Subcutaneous abdominal adipose tissue (tissue), 5 donors: ENCODE results near the gene P2RX2.
"Not testable (repeated sequence)": the region's sequence is repeated elsewhere in the genome, so short reads cannot be mapped to it uniquely, and the experiment has no call there.

Experiments
- H3K27ac ChIP-seq: one replicate; pipeline ENCODE4 v1.7.0; 2013; ENCODE audit warnings: low read depth, mild to moderate bottlenecking, inconsistent platforms, low read length, moderate library complexity
- H3K27me3 ChIP-seq, 5 donors: one replicate each; pipeline ENCODE4 v1.7.0; 2013; ENCODE audit warnings: low read length in 5 of 5, inconsistent platforms in 1 of 5; ENCODE audit not compliant: control insufficient read depth in 5 of 5, insufficient read depth in 4 of 5
- H3K36me3 ChIP-seq, 5 donors: one replicate each; pipeline ENCODE4 v1.7.0; 2013; ENCODE audit warnings: low read length in 5 of 5; ENCODE audit not compliant: control insufficient read depth in 5 of 5, insufficient read depth in 5 of 5
- H3K4me1 ChIP-seq, 5 donors: one replicate each; pipeline ENCODE4 v1.7.0; 2013; ENCODE audit warnings: low read length in 5 of 5, mild to moderate bottlenecking in 3 of 5, moderate library complexity in 1 of 5; ENCODE audit not compliant: control insufficient read depth in 5 of 5, insufficient read depth in 5 of 5
- H3K4me3 ChIP-seq, 5 donors: one replicate each; pipeline ENCODE4 v1.7.0; 2013; ENCODE audit warnings: low read length in 5 of 5, low read depth in 1 of 5
- H3K9ac ChIP-seq, 5 donors: one replicate each; pipeline ENCODE4 v1.7.0; 2013; ENCODE audit warnings: low read length in 5 of 5, mild to moderate bottlenecking in 4 of 5, moderate library complexity in 3 of 5
- H3K9me3 ChIP-seq, 5 donors: one replicate each; pipeline ENCODE4 v1.7.0; 2013; ENCODE audit warnings: low read length in 5 of 5; ENCODE audit not compliant: control insufficient read depth in 5 of 5
- donor health status: healthy.
- donor health status: healthy.
- donor health status: healthy.
- donor health status: healthy.
- donor health status: healthy.

P2RX2 gene

GRCh38 chr12:132591107-132591935, 27.3 kb upstream of the P2RX2 start:
- Histone ChIP-seq H3K4me1 (peaks cover 0 to 10% (median 10%) of the 10 kb centered on the region in 5 donors), H3K9me3 (peaks cover 0 to 9% (median 5%) of the 10 kb centered on the region in 5 donors)

GRCh38 chr12:132592282-132592970, 26.1 kb upstream of the P2RX2 start:
- Histone ChIP-seq H3K27me3 (peaks cover 0 to 7% (median 3%) of the 10 kb centered on the region in 5 donors), H3K9ac (no peak overlapping the region), H3K27ac (no peak overlapping the region), H3K4me3 (no peak overlapping the region), H3K9me3 (peaks cover 0 to 9% (median 5%) of the 10 kb centered on the region in 5 donors), H3K4me1 (peaks cover 0 to 12% (median 11%) of the 10 kb centered on the region in 5 donors), H3K36me3 (no peaks in the 10 kb centered on the region)

More at GRCh38 chr12:132591107-132591935, 27.3 kb upstream of the P2RX2 start:
- Histone ChIP-seq H3K4me3 (no peak overlapping the region), H3K36me3 (no peaks in the 10 kb centered on the region), H3K9ac (no peak overlapping the region), H3K27ac (no peak overlapping the region), H3K27me3 (peaks cover 0 to 6% (median 3%) of the 10 kb centered on the region in 5 donors)

GRCh38 chr12:132593071-132593470, 25.5 kb upstream of the P2RX2 start:
- no peak overlapping the region for H3K27ac ChIP-seq
- peaks cover 0 to 7% (median 3%) of the 10 kb centered on the region in 5 donors for H3K27me3 ChIP-seq
- H3K4me1 ChIP-seq, result peaks cover 0 to 16% (median 14%) of the 10 kb centered on the region in 5 donors
- no peak overlapping the region for H3K4me3 ChIP-seq
- H3K36me3 ChIP-seq, result no peaks in the 10 kb centered on the region
- H3K9me3 ChIP-seq, result peaks cover 0 to 9% (median 5%) of the 10 kb centered on the region in 5 donors
- no peak overlapping the region for H3K9ac ChIP-seq

- H3K9me3 ChIP-seq, result peaks cover 0 to 7% (median 5%) of the 10 kb centered on the region in 5 donors
- peak overlapping the region in 4 of 5 donors; percentile 11 to 49 (median 24) for H3K4me3 ChIP-seq
- H3K27ac ChIP-seq, result no peak overlapping the region
- peaks cover 0 to 17% (median 14%) of the 10 kb centered on the region in 5 donors for H3K4me1 ChIP-seq
- H3K36me3 ChIP-seq, result no peaks in the 10 kb centered on the region
- no peak overlapping the region for H3K9ac ChIP-seq
- peaks cover 0 to 7% (median 3%) of the 10 kb centered on the region in 5 donors for H3K27me3 ChIP-seq
Measured at GRCh38 chr12:132593521-132593920, 25.1 kb upstream of the P2RX2 start.

- Histone ChIP-seq H3K27me3 (peaks cover 0 to 7% (median 3%) of the 10 kb centered on the region in 5 donors), H3K4me3 (peak overlapping the region in 4 of 5 donors; percentile 11 to 49 (median 24)), H3K9ac (no peak overlapping the region), H3K27ac (no peak overlapping the region), H3K4me1 (peaks cover 0 to 21% (median 18%) of the 10 kb centered on the region in 5 donors), H3K9me3 (peaks cover 0 to 3% (median 2%) of the 10 kb centered on the region in 5 donors), H3K36me3 (no peaks in the 10 kb centered on the region)
Measured at GRCh38 chr12:132593938-132594358, 24.6 kb upstream of the P2RX2 start.

- Histone ChIP-seq H3K36me3 (no peaks in the 10 kb centered on the region), H3K4me1 (peaks cover 0 to 24% (median 21%) of the 10 kb centered on the region in 5 donors), H3K4me3 (no peak overlapping the region), H3K9me3 (no peaks in the 10 kb centered on the region), H3K27ac (no peak overlapping the region), H3K27me3 (peaks cover 0 to 7% (median 3%) of the 10 kb centered on the region in 5 donors), H3K9ac (no peak overlapping the region)
Measured at GRCh38 chr12:132595183-132595582, 23.4 kb upstream of the P2RX2 start.

GRCh38 chr12:132596016-132596415, 22.6 kb upstream of the P2RX2 start:
- H3K36me3 ChIP-seq, result no peaks in the 10 kb centered on the region
- peaks cover 3 to 10% (median 8%) of the 10 kb centered on the region in 5 donors for H3K27me3 ChIP-seq
- H3K9me3 ChIP-seq, result no peaks in the 10 kb centered on the region
- no peak overlapping the region for H3K27ac ChIP-seq
- no peak overlapping the region for H3K4me3 ChIP-seq
- peaks cover 0 to 32% (median 30%) of the 10 kb centered on the region in 5 donors for H3K4me1 ChIP-seq
- no peak overlapping the region for H3K9ac ChIP-seq

GRCh38 chr12:132597333-132598316, 21.0 kb upstream of the P2RX2 start:
- Histone ChIP-seq H3K27me3 (peaks cover 9 to 22% (median 17%) of the 10 kb centered on the region in 5 donors), H3K27ac (no peak overlapping the region), H3K36me3 (no peaks in the 10 kb centered on the region), H3K9ac (peak overlapping the region in 1 of 5 donors; percentile 59), H3K4me3 (peak overlapping the region; percentile 47 to 77 (median 65)), H3K4me1 (peaks cover 3 to 37% (median 31%) of the 10 kb centered on the region in 5 donors), H3K9me3 (no peaks in the 10 kb centered on the region)

- peaks cover 25 to 38% (median 32%) of the 10 kb centered on the region in 5 donors for H3K27me3 ChIP-seq
- not testable (repeated sequence) for H3K9me3 ChIP-seq, H3K9ac ChIP-seq, H3K27ac ChIP-seq, H3K36me3 ChIP-seq, H3K4me3 ChIP-seq
- H3K4me1 ChIP-seq, result peaks cover 3 to 46% (median 40%) of the 10 kb centered on the region in 5 donors
Measured at GRCh38 chr12:132599502-132599901, 19.1 kb upstream of the P2RX2 start.
